Right renal pelvis (tissue), 4 donors: ENCODE data around the gene INO80B. TPM values are rescaled to one million over a fixed set of nuclear protein-coding genes. Genes with fewer than 3 reads are reported as not detected.
"Not testable (repeated sequence)": the region's sequence is repeated elsewhere in the genome, so short reads cannot be mapped to it uniquely, and the experiment has no call there.

Experiments used
- DNase-seq, 4 donors: peaks; one replicate each; pipeline ENCODE4 v3.0.0-alpha.2; 2013; ENCODE audit warnings: low read depth in 4 of 4, low spot score in 3 of 4, missing footprints in 1 of 4
- polyA plus RNA-seq, 4 donors: library from polyadenylated mRNA; unstranded; fragments of 120-200 nt; gene quantifications; one replicate each; pipeline ENCODE4 v1.2.1, GENCODE V29; 2013; ENCODE audit not compliant: insufficient read length in 4 of 4

The INO80B gene
- polyA plus RNA-seq, 4 donors: 20.2 to 29.5 (median 24.5) TPM

- DNase-seq: no peak
Observed at GRCh38 chr2:74424995-74425406, 29.9 kb upstream of the INO80B start.

DNA sequence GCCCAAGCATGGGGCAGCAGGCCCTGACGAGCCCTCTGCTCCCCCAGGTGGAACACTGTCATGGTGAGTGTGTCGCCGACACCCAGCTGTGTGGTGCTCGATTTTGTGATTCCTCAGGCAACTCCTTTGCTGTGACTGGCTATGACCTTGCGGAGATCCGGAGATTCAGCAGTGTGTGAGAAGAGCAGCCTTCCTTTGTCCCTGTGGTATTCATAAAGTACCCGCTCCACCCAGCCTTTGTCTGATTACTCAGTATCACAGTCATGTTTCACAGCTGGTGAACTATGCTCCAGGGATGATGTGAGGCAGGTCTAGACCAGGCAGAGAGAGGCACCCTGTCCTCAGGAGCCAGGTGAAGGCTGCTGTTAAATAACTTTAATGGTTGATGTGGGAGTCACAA lies 29.4 kb upstream of the INO80B start:
- no peak for DNase-seq

- DNase-seq: no peak
Observed at GRCh38 chr2:74426181-74426758, 28.6 kb upstream of the INO80B start.

GRCh38 chr2:74427551-74427950 lies 27.3 kb upstream of the INO80B start:
- no peak for DNase-seq

GRCh38 chr2:74428675-74429074 lies 26.2 kb upstream of the INO80B start:
- no peak for DNase-seq

DNA sequence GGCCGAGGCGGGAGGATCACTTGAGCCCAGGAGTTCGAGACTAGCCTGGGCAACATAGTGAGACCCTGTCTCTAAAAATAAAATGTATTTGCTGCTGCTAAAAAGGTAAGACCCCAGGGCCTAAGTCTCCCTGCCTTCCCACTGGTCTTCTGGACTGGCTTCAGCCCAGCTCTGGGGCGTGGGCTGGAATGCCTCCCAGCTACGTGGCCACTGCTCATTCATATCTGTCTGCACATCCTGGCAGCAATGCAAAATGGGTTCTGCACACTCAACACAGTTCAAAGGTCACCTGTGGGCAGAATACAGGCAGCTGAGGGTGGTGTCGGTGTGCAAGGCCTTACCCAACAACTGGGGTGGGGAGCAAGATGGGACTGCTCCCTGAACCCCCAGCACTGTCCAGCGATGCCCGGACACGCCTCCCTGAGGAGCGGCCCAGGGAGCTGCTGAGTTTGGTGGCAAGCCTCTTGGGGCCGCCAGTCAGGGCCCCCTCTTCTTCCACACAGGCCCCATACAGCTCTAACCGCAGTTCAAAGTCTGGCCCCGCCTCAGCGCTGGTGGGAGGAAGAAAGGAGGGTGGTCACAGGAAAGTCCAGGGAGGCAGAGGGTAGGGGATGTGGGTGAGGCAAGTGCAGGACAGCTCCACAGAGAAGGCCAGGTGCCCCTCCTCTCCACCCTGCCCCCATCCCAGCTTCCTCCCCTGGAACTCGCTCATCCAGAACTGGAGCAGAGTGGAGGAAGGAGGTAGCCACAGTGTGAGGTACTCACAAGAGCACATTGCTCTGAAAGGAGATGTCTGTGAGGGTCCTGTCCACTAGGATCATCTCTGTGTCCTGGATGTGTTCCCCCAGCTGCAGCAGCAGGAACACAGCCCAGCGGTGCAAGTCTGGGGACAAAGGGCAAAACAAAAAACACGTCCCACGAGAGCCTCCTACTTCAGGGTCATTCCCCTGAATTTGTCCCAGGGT lies 25.1 kb upstream of the INO80B start:
- DNase-seq: no peak

DNA sequence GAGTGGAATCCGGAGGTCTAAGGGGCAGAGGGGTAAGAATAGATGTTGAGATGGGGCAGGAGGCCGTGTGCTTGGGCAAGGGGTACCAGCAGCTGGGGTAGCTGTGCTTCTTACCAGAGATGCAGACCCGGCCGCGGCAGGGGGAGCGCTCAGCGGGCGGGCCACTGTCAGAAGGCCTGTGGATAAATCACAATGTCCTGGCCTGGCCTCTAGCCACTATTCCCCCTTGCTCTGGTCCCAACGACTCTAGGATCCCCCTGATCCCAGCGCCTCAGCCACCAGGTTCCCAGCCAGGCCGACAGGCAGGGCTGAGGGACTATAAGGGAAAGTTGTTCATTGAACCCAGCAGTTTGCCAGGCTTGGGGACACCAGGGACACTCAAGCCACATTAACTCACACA lies 24.4 kb upstream of the INO80B start:
- DNase-seq: no peak

- no peak for DNase-seq
Observed at GRCh38 chr2:74436111-74436805, 18.6 kb upstream of the INO80B start.

- no peak for DNase-seq
Observed at GRCh38 chr2:74436848-74437695, 17.8 kb upstream of the INO80B start.

- DNase-seq: no peak
Observed at GRCh38 chr2:74438248-74438647, 16.6 kb upstream of the INO80B start.

DNA sequence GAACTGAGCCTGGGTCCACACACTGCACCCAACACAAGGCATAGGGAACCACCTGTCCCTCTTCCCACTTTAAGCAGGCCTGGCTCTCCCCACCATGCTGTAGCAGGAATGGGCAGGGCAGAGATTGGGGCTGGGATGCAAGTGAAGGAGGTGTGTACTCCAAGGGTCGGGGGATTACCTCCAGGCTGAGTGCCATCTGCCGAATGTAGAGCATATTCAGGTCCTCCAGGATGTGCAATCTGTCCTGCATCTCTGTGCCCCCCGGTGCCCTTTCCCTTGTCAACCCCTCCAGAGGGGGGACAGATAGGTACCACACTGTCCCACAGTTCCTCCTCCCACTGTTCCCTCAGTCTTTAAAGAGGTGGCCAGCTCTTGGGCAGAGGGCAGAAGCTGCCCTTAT lies 15.5 kb upstream of the INO80B start:
- DNase-seq: no peak

GRCh38 chr2:74439803-74440377 lies 15.0 kb upstream of the INO80B start:
- DNase-seq: peak in 1 of 4 donors; percentile 38

- peak; percentile 82 to 88 (median 84) for DNase-seq
Observed at GRCh38 chr2:74440378-74441169, 14.3 kb upstream of the INO80B start.

- DNase-seq: no peak
Observed at GRCh38 chr2:74441170-74441689, 13.7 kb upstream of the INO80B start.

DNA sequence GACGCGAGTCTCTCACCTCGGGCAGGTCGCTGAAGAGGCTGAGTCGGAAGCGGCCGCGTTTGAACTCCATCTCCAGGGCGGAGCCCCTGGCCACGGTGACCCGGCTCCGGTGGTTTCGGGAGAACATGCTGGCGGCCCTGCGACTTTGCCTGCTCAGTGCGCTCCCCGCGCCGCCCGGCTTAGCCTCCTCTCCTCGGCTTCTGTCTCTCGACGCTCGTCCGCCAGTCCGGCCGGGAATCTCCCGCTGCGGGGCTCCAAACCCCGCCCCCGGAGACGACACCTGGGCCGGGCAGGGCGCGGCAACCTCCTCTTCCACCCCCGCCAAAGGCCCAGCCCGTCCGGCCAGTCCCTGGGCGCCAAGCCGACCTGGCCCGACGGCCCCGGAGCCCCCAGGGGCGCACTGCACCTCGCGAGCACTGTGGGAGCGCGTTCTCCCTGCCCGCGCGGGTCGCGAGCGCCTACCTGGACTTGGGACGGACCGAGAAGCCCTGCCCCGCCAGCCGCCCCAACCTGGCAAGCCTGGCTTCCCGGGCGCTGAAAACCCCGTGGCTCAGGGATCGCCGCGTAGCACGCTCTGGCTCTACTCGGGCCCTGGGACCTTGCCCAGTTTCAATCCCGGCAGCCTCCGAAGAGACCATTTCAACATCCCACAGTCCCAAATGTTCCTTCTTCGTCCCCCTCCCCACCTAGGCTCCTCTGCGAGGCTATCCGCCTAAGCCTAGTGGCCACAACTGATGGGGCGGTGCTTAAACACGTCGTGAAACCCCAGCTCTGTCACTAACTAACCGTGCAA lies 13.0 kb upstream of the INO80B start, which contains the start of gene RTKN:
Gene RTKN (minus strand): TSS at position 248 of the 793 bp plus-strand sequence. CDS start 121 bp downstream, at position 127.
- DNase-seq: peak in 1 of 4 donors; percentile 53

- DNase-seq: not testable (repeated sequence)
Observed at GRCh38 chr2:74442483-74443297, 12.2 kb upstream of the INO80B start.
